GM18861 (cell line): ENCODE data around the gene CSNK1D.
"Not testable (repeated sequence)": the region's sequence is repeated elsewhere in the genome, so short reads cannot be mapped to it uniquely, and the experiment has no call there.

Experiments
- ATAC-seq: cut with Tn5 transposase; IDR thresholded peaks from one replicate; pipeline ENCODE4 v1.9.1; 2021; ENCODE audit not compliant: unreplicated experiment

CSNK1D gene

GRCh38 chr17:82195675-82196672, 77.5 kb downstream of the CSNK1D start:
- ATAC-seq: no peak

- no peak for ATAC-seq
Observed at GRCh38 chr17:82194765-82195164, 78.7 kb downstream of the CSNK1D start.

GRCh38 chr17:82193520-82194220, 79.8 kb downstream of the CSNK1D start:
- ATAC-seq: no peak

- ATAC-seq: not testable (repeated sequence)
Observed at GRCh38 chr17:82193050-82193449, 80.5 kb downstream of the CSNK1D start.
